Effector CD4-positive, alpha-beta T cell (primary cell): ENCODE results near the gene CA12.
"Not testable (repeated sequence)": the region's sequence is repeated elsewhere in the genome, so short reads cannot be mapped to it uniquely, and the experiment has no call there.

Source experiments
- DNase-seq: peaks from one replicate; pipeline ENCODE4 v3.0.0-alpha.2; 2020

CA12 gene

DNA sequence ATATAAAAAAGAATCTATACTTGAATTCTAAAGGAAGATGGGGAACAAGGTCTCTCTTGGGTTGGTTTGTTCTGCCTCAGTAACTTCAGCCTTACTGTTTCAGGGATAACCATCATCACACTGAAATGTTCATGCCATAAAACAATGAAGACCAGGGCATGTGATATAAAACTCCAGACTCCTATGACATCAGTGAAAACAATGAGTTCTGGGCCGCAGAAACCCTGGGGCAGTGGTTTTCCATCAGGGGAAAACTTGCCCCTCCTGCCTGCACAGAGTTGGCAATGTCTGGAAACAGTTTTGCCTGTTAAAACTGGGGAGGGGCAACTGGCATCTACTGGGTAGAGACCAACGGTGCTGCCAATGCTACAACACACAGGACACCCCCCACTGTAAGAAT is 46.8 kb downstream of the CA12 start:
- DNase-seq: no peak

DNA sequence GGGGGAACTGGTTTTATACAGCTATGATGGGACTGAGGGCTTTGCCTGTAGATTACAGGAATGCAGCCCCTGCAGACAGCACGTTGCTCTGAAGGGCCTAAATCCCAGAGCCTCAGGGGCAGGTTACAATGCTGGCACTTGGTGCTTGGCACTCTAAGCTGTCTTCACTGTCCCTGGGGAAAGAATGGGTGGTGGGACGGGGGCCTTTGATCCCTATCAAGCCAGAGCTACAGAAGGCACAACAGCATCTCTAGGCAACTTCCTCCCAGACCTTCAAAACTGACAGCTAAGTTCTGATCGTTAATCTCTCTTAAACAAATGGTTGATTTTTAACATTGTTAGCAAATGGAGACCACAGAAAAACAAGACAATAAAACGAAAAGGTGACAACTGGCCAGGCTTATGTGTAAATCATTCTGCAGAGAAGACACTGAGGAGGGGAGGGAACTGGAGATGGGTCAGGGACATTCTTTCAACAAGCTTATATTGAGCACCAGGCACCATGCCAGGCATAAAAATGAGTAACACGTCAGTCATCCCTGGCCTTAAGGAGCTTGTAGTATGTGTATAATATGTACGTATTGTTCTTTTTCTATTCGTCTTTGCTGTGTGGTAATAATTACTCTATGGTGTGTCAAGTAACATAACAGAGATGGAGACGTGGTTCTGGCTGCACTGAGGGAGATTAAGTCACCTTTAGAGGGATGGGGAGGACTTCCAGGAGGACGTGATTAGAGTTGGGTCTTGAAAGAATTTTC is 49.1 kb downstream of the CA12 start:
- DNase-seq: no peak

DNA sequence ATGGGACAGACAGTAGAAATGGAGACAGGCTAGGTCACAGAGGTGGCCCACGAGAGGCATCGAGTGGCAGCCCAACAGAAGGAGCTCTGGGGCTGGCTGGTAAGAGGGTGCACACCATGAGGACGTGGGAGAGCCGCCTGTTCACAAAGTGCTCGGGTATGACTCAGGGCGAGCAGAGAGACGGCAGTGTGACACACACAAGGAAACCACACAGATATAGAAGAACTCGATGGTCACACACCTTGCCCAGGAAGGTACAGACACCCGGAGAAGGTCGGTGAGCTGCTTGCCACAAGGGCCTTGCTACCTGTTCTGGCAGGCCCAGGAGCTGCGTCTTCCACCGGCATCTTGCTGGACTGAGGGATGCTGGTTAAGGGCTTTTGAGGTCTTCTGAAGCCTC is 50.2 kb downstream of the CA12 start:
- no peak for DNase-seq

DNA sequence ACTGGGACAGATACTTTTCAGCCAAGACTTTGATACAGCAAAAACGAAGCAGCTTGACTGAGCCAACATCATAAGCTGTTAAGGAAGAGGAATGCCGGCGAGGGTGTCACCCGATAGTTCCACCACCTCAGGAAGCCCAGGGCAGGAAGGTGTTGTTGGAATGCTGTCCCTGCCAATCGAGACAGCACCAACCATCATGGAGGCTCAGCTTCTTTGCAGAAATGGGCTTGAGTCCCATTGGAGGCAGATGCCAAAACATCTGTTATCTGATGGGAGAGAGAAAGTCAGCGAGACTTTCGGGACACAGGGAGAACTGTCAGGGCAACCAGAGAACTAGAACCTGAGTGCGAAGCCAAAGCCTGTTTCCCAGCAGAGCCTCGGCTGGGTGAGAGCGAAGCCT is 50.7 kb downstream of the CA12 start:
- DNase-seq: no peak

DNA sequence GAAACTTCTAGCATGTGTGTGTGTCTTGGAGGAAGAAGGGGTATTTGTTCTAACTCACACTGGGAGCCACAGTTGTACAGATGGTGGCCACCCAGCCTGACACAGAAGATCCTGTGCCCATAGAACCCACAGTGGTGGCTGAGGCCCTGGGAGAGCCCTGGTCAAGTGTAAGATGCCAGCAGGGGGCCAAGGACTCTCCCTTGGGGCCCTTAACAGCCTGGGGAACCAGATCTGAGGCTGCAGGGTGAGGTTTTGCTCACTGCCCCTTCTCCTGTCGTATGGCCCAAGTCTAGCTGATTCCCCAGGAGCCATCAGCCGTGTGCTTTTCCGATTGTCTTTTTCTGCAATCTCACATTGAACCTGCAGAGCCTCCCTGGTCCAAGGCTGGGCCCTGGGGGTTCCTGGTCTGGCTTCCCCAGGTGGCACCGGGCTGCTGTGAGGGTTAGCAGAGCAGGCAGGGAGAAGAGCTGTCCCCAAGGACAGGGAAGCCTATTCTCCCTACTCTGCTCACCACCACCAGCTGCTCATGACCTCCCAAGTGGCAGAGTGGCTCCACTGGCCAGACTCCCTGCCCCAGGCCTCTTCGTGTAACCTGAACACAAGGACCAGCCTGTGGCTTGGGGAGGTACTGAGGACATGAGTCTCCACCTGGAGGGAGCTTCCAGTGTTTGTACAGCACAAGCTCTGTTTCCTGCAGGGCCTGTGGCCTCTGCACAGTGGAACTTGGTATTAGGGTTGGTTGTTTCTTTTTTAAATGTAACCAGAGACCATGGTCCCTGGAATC is 51.9 kb downstream of the CA12 start:
- no peak for DNase-seq

DNA sequence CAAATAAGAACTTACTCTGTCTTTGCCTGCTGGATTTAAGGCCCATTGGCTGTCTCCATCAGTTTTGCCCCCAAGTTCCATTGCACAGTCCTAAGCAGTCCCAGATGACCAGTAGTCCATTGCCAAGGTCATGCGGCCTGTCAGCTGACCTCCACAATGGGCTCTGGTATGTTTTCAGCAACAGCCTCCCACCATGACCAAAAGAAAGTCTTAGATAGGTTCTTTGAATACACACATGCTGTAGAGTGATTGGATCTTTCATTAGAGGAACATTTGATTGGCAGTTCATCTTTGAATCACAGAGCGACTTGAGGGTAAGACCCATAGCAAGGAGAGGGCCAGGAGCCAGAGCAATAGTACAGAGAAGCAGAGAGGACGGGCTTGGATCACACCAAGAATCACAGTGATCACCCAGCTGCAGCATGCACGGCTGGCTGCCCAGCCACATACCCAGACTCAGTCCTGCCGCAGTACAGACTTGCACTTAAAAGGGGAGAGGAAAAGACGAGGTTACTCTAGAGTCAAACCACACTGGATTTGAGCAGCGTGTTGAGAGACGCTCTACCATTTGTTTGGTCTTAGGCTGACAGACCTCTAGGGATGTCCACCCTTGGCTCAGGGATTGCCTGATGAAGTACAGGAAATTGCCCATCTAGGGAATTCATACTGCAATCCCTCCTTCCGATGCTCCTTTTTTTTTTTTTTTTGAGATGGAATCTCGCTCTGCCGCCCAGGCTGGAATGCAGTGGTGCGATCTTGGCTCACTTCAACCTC is 53.8 kb downstream of the CA12 start:
- DNase-seq: no peak

DNA sequence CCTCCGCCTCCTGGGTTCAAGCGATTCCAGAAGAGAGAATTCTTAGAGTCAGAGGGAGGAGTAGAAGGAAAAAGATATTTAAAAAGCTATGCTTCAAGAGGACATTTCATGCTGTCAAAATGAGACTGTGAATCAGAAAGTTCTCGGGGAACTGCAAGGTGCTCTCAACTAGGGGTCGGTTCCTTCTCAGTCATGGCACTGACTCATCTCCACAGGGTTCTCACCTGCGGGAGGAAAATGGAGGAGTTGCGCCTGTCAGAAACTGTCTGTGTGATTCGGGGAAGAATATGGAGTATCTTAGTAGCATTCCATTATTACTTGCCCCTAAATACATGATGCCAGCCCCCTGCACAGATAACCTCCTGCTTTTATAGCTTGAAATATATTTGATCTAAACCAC is 56.9 kb downstream of the CA12 start:
- no peak for DNase-seq

DNA sequence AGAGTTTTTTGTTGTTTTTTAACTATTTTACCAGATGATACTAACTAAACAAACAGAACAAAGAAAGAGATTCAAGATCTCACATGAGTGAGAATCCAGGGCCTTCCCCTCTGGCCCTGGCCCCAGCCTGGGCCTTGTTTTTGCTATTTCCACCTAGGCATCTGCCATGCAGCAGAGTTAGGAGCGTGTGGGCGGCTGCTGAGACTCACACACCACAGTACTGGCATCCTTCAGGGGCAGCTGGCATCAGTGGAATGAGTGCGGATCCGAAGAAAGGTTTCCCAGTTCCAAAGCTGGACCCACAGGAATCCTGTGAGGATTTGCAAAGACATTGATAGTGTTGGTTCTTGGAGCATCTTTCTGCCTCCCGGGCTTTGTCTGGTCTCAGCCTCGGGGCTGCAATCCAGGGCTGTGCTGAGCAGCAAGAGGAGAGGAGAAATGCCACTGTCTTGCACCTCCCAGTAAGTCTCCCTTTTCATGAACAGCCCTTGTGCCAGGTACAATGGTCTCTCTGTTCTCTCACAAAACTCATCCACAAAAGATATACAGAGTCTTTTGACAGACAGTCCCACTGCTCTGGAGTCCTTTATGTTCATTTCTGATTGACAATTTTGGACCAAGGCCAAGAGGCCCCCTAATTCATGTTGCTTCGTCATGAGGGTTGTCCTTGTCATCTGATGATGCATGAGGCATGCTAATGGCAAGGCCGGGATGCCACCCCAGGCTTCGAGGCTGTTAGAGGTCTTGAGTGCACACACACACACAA is 57.7 kb downstream of the CA12 start:
- no peak for DNase-seq

DNA sequence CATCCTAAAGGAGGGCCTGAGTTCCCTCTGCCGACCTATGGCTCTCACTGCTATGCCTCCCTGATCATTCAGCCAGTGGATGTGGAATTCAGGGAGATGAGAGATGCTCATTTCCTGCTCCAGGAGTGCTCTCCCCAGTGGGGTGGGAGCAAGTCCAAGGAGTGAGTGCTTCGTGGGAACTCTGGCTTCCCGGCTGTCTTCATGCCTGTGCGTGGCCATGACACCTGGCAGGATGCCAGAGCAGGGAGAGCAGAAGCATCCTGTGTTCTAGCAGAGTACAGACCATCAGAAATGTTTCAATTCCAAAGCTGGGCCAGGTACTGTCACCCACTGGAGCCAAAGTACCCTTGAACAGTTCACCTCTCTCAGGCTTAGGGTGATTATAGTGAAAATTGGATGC is 59.1 kb downstream of the CA12 start:
- no peak for DNase-seq

DNA sequence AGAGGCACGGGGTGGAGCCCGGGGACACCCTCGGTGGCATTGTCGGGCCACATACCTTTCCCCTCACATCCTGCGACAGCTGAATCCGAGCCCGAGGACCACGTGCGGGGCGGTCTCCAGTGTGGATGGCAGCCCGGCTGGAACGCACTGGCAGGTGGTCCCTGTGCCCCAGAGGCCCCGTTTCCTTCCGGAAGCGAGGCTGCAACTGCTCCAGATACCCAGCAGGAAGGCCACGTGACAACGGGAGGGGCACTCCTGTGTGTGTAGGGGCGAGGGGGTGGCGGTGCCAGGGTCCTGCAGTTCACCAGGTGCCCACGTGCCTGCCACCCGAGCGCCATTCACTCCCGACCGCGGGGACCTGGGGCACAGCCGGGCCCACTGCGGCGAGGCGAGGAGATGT is 60.2 kb downstream of the CA12 start:
- DNase-seq: no peak

DNA sequence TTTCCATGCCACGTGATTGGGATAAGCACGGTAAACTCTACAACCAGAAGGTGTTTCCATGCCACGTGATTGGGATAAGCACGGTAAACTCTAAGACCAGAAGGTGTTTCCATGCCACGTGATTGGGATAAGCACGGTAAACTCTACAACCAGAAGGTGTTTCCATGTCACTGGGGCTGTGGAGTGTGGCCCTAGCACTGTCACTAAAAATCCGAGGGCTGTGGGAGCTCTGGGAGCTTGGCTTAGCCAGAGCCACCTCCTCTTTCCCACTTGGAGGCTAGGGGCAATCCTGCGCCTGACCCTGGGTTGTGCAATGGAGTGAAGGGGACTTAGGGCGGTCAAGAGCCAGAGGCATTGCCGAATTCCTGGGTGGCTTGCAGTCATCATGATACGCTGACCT is 60.7 kb downstream of the CA12 start:
- DNase-seq: not testable (repeated sequence)

DNA sequence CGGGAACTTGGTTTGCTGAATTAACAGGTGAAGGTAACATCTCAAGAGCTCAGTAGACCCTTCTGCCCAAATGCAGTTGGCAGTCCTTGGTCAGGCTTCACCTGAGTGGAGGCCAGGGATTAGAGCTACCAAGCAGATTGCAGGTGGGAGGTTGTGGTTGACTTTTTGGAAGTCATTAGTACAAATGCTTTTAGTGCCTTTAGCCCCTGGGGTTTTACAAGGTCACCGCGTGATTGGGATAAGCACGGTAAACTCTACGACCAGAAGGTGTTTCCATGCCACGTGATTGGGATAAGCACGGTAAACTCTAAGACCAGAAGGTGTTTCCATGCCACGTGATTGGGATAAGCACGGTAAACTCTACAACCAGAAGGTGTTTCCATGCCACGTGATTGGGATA is 61.2 kb downstream of the CA12 start:
- not testable (repeated sequence) for DNase-seq

DNA sequence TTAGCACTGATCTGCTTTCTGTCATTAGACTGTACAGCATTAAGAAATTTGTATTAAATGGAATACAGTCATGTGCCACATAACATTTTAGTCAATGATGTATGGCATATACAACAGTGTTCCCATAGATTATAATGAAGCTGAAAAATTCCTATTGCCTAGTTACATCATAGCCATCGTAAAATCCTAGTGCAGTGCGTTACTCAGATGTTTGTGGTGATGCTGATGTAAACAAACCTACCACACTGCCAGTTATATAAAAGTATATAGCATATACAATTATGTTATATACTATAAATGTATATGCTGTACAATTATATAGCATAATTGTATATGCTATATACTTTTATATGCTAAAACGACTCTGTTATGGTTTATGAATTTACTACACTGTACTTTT is 62.6 kb downstream of the CA12 start:
- DNase-seq: no peak

DNA sequence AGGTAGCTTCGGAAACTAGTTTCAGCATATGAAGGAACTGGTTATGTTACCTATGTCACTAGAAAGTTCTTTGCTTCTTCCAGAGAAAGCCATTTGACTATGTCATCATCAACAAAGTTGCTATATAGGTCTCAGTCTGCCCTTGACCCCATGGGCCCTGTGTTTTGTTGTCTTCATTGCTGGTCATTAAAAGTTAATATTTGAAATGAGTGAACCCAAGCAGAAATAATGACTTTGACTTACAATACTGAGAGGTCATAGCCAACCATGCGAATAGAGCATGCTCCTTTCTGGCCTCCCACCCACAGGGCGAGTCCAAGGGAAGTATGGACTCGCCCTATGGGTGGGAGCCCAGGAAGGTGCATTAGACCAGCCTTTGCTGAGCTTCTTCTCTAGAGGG is 63.3 kb downstream of the CA12 start:
- no peak for DNase-seq

DNA sequence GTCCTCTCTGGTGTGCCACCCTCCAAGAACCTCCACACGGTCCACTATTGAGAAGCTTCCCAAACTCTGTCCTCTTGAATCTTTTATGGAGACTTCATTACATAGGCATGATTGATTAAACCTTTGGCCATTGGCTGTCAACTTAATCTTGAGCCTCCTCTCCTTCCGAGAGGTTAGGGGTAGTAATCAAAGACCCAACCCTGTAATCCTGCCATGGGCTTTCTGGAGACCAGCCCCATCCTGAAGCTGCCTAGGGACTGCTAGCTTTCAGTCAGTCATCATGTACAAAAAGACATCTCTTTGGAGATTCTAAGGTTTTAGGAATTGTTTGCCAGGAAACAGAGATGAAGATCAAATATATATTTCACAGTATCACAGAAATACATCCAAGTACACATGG is 67.2 kb downstream of the CA12 start:
- DNase-seq: no peak

DNA sequence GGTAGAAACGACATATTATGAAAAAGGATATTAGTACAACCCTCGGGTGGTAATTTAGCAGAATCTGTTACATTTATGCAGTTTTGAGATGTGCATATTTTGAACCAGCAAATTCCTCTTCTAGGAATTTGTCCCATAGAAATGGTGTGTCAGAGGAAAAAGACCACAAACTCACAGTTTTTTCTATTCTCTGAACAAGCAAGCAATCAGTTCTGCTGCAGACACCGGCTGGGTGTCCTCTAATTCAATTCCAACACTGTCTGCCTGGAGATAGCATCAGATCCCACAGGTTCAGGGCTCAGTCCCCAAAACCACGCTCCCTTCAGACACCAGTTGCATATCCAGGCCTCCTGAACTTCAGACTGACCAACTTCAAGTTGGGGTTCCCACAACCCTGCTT is 67.8 kb downstream of the CA12 start:
- DNase-seq: no peak

DNA sequence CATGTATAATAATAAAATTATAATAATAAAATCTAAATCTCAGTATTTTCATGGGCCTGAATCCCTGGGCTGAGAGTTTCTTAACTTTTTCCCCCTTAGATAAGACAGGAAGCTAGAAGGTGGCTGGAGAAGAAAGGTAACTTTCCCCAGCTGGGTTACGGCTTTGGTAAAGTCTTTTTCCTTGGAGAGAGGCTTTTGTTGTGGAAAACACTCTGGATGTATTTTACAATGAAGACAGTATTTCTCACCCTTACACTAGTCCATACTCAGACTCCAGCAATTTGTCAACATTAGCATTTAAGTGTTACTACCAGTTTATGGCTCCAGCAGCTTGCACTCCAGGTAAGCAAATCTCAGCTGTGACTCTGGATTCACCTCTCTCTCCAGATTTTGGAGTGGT is 69.4 kb downstream of the CA12 start:
- DNase-seq: no peak

DNA sequence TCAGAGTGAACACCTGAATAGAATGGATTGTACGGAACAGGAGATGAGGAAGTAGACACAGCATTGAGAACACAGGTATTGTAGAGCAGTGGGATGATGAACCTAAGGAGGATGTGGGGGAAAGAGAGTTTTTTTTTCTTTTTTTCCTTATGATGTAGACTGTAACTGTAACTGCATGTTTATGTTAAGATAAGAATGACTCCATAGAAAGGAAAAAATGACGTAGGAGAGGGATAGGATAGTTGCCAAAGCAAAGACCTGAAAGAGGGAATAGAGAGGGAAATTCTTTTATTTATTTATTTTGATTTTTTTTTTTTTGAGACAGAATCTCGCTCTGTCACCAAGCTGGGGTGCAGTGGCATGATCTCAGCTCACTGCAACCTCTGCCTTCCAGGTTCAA is 71.0 kb downstream of the CA12 start:
- no peak for DNase-seq

DNA sequence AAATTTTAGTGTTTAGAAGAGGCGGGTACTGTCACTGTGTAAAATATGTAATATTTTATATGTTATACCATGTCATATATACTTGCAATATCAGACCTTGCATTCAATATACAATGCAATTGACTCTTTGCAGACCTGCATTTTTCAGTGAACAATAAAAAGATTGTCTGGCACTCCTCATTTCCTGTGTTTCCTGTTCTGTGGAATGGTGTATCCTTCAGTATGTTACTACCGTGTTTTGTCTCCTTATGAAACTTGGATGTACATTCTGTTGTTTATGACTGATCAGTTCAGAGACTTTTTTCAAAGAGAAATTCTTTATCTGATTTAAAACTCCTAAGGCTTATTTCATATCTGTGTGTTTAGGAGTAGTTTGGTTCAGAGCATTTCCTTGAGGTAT is 72.7 kb downstream of the CA12 start:
- DNase-seq: no peak

DNA sequence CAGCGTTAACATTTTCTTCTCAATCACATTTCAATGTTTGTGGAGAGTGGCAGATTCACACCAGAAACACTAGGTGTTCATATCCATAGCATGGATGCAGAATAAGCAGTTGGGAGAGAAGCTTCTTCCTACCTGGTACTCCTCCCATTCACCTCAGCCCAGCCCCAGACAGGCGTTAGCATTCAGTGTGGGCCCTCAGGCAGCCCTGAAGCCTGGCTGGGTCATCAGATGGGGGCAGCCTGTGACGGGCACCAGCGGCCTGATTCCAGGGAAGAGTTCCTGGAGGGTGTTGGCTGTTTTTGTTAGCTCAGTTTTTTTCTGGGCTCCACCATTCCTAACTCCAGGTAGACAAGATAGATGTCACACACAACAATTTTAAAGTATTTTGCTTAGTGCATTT is 73.2 kb downstream of the CA12 start:
- no peak for DNase-seq

DNA sequence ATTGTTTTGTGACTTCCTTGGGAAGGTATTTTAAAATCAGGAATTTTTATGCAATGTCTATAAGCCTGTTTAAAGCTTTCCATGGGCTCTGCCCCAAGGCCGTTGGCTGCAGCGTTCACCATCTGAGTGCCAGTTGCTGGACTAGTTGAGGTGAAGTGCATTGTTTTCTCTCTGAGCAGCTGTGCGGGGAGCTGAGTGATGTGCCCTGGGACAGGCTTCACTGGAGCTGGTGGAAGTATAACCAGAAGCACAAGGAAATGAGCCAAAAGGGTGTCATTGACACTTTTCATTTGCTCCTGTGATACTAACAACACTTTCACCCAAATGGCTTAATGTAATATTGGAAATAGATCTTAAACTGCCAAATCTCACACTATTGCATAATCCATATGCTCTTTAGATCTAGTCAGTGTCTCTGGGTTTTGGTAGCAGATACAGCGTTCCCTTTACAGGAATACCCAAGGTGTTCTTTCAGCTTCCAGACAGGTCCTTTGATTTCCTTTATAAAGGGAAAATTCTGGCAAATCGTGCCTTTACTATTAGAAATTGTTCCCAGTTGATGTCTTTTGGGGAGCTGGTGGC is 75.1 kb downstream of the CA12 start:
- DNase-seq: no peak

DNA sequence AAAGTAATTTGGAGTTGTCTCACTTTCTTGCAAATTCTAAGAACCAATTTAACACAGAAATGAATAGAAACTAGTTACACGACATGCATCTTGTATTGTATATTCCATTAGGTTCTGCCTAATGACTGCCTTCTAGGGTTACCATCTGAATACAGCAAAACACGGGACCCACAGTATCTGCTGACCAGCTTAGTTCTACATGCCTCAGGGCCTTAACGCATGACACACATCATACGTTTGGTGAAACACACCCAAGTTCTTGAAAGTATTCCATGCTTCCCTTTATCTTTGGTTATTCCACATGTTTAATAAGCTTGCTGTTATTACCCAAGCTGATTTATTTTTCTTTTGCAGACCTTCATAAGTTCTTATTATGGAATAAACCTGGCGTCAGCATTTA is 76.4 kb downstream of the CA12 start:
- no peak for DNase-seq

DNA sequence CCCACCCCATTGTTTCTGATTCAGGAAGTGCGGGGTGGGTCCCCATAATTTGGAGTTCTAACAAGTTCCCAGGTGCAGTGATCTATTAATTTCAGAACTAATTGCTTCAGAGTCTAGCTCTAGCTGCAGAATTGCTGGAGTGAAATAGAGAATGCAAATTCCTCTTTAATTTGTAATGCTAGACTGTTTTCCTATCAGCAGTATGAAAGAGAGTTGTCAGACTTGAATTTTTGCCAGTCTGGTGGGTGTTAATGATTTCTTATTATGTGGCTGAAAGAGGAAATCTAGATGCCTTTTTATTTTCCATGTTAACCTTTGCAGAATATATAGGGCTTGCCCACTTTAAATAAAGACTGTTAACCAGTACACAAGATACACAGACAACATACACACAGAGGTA is 80.6 kb downstream of the CA12 start:
- no peak for DNase-seq
